Stimulated activated CD4-positive, alpha-beta T cell treated with anti-CD3 and anti-CD28 coated beads, Interleukin-2, amount 100 ng/mL, for 4 hours (primary cell): Measurements from ENCODE around the gene TTC28.
"Not testable (repeated sequence)": the region's sequence is repeated elsewhere in the genome, so short reads cannot be mapped to it uniquely, and the experiment has no call there.

Source experiments
- DNase-seq: peaks from one replicate; pipeline ENCODE4 v3.0.0-alpha.2; 2020; ENCODE audit warnings: low read depth

TTC28 gene

DNA sequence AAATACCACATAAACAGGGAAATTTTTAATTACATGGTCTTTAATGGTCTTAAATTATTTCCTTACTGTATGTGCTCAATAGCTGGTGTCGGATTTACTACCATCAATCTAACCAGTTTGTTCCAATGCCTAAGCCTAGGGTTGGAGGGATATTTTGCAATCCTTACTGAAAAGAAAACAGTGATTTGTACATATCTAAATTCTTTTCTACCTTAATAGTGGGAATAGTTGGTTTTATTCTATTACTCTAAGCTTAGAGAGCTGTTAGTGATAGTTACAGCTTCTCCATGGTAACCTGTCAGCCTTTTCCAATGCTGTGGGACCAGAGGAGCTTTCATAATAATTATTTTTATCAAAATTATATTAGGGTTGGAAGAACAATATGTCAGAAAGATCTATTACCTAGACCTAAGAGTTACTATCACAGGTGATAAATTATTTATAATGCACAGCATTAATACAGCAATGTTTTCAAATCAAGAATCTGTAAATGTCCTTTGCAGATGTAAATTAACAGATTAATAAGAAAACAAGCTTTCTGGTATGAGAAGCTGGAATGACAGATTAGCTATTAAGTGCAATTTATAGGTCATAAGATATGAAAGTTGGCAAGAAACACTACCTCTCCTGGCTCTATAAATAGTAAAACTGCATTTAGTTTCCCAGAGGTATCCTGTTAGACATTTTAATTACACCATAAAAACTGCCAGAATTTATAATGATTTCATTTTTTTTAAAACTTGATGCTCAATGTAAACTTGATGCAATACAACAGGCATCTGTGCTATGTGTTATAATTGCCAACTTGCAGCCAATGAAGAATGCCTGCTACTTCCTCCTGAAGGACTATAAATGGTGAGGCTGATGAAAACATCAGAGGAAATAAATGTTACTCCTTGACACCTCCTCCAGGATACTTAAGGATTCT lies 498.6 kb downstream of the TTC28 start:
- DNase-seq: no peak

DNA sequence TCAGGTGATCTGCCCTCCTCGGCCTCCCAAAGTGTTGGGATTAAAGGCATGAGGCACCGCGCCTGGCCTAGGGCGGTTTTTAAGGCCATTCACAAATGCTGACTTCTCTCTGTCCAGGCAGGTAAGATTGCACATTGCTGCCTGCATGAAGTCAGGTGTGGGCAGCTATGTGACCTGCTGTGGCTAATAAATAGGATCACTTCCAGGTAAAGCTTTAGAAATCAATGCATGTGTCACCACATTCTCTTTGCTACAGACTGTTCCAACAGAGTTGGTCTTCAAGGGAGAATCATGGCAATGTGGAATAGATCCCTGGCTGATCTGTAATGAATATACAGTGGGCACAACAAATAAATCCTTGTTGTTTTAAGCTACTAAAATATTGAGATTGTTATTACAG lies 500.2 kb downstream of the TTC28 start:
- DNase-seq: no peak

DNA sequence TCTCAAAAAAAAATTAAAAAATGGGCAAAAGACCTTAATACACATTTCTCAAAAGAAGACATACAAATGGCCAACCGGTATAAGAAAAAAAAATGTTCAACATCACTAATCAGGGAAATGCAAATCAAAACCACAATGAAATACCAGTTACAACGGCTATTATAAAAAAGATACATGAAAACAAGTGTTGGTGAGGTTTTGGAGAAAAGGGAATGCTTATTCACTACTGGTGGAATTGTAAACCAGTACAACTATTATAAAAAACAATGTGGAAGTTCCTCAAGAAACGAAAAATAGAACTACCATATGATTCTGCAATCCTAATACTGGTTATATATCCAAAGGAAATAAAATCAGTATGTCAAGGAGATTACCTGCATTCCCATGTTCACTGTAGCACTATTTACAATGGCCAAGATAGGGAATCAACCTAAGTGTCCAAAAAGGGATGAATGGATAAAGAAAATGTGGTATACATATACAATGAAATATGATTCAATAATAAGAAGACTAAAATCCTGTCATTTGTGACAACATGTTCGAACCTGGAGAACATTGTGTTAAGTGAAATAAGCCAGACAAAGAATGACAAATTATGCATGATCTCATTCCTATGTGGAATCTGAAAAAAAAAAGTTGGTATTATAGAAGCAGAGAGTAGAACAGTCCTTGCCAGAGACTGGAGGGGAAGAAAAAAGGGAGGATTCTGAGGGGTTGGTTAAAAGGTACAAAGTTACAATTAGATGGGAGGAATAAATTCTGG lies 503.7 kb downstream of the TTC28 start:
- no peak for DNase-seq

DNA sequence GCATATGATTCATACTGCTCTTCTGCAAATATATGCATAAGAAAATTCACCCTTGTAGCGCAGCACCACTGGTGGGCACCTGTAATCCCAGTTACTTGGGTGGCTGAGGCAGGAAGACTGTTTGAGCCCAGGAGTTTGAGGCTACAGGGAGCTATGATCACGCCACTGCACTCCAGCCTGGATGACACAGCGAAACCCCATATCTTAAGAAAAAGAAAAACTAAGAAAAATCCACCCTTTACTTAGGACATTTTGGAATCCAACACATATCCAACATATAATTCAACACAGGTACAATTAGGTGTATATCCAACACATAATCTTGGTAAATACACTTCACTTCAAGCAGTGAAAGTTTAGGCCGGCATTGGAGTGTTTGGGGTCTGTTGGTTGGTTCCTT lies 505.1 kb downstream of the TTC28 start:
- no peak for DNase-seq

DNA sequence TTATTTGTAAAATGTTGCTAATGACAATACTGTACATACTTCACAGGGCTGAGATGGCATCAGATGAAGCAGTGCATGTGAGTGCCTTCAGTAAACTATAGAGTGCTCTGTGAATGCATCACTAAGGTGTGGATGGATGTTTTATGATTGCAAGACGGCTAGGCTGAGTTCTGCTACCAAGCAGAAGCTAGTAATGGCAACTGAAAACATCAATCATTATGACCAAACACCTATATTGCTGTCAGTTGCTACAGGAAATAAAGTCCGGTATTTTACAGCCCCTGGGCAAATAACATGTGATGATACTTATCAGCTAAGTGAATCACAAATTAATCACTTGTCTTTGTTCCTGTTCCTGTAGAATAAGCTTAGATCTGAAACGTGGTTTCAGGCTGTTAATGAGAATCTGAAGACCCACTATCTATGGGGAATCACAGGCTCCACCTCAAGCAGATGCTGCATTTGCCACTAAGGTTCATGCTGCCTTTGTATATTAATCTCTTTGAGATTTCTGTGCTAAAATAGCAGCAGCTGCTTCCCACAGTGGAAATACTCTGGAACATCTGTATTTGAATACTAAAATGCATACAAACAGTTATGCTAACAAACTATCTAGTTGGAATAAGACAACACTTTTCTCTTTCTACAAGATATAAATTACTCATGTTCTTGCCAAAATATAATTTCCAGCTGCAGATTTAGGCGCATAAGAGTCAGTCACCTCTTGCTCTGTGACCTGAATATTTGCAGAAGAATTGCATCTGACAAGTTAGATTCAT lies 506.6 kb downstream of the TTC28 start:
- DNase-seq: no peak

DNA sequence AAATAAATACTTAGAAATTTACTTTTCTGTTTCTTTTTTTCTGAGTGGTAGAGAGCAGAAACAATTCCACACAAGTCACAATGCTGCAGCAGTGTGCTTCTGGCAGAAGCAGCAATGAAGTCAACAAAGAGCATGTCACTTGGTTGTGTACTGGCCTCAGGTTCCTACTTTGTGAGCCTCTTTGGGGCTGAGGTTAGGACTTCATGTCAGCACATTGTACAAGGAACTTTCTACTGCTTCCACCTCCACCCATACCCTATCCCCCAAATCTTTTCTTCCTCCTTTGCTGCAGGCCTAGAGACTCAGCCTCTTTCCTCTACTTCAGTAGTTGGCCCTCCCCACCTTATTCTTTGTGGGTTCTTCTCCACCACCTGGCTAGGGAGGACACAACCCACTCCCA lies 507.9 kb downstream of the TTC28 start:
- DNase-seq: no peak

DNA sequence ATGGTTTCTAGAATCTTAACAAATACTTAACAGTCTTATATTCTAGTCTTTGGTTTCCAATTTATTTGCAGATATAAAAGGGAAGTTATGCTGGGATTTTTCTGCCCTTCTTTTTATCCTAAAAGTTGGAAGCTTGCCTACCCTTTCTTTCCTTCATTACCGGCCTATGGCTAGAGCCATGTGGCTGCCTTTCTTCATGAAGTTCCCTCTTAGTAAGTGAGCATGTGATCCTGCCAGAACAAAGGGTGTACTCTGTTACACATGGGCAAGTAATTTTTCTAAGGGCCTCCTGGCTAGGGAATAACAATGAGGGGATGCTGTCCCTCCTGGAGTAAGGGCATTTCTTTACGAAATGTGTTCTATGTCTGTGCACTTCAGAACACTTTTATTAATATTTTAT lies 508.5 kb downstream of the TTC28 start:
- no peak for DNase-seq

DNA sequence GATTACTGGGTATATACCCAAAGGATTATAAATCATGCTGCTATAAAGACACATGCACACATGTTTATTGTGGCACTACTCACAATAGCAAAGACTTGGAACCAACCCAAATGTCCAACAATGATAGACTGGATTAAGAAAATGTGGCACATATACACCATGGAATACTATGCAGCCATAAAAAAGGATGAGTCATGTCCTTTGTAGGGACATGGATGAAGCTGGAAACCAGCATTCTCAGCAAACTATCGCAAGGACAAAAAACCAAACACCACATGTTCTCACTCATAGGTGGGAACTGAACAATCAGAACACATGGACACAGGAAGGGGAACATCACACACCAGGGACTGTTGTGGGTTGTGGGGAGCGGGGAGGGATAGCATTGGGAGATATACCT lies 510.3 kb downstream of the TTC28 start:
- not testable (repeated sequence) for DNase-seq

DNA sequence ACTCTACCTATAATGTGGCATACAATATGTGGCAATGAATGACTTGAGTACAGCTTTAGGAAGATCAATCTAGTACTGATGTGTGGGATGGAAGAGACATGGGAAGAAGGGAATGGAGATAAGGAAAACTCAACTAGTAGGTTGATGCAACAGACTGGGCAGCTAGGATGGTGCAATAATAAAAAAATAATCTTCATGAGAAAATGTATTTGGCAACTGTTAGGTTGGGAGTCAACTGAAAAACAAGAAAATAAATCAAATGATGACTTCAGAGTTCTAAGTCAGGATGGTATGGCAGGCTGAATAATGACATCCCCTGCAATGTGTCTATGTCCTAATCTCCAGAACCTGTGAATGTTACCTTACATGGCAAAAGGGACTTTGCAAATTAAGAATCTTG lies 523.8 kb downstream of the TTC28 start:
- DNase-seq: no peak

DNA sequence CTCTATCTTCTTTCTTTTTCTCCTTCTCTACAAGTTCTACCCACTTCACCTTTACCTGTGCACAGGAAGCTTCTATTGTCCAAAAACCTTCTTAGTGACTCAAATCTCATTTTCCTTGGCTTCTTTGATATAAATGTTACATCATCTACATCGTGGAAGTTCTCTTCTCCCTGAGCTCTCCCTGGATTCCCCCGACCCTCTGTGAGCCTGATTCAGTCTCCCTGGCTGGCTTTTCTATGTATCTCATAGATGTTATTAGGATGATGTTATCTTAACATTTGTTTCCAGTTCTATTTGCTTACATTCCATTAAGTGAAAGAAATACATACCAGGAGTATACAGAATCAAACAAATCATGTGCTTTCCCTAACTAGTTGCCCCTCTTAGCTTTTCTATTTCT lies 524.8 kb downstream of the TTC28 start:
- no peak for DNase-seq

DNA sequence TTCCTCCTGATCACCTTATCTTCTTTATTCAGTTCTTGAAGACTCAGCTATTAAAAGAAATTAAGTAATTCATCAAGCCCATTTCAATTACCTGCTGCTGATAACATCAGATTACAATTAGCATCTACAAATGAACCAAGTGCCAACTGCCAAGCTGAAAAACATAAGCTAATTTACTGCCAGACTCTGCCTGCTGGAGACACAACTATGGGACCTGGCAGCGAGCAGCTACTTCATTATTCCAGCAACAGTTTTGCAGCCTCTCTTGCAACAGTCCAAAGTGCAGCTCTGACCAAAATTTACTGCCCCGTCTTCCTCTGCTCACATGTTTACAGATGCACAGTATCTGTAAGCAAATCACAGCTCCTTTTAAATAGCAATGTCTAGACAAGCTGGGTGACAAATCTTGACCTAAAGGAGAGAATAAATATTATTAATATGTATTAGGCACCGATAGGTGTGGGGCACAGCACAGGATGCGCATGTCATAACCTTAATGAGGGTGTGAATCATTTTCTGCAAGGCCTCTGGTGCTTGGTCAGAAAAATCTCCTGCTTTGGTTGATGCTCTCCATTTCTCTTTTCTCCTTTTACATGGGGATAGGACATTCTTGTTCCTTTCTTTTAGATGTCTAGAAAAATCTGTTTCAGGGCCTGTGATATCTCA lies 528.4 kb downstream of the TTC28 start:
- no peak for DNase-seq

DNA sequence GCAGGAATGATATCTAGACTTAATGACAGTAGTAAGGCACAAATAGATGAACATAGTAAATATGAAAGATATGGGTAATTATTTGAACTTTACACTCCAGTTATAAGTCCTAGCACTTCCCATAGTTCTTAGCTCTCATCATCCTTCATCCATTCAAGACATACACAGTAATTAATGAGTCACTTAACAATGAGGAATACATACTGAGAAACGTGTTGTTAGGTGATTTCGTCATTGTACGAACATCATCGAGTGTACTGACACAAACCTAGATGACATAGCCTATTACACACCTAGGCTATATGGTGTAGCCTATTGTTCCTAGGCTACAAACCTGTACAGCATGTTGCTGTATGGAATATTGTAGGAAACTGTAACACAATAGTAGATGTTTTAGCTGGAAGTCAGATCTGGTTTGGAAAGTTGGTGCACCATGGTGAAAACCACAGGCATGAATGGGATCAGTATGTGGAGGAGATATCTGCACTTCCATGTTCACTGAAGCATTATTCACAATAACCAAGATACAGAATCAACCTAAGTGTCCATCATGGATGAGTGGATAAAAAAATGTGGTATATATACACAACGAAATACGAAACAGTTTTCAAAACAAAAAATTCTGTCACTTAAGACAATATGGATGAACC lies 530.7 kb downstream of the TTC28 start:
- DNase-seq: no peak

DNA sequence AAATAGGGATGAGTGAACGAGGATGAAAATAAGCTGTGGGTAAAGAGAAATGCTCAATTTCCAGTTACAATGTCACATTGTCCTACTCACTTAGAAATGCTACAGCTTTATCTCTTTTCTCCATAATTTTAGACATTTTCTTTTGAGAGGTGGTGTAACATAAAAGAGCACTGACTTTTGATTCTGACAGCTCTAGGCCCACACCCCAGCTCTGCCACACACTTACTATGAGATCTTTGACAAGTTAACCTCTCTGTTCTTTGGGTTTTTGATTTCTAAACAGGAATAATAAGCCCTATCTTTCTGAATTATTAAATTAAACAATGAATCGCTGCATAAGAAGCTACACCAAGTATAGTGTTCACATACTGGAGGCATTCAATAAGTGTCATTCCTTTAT lies 532.2 kb downstream of the TTC28 start:
- DNase-seq: no peak

DNA sequence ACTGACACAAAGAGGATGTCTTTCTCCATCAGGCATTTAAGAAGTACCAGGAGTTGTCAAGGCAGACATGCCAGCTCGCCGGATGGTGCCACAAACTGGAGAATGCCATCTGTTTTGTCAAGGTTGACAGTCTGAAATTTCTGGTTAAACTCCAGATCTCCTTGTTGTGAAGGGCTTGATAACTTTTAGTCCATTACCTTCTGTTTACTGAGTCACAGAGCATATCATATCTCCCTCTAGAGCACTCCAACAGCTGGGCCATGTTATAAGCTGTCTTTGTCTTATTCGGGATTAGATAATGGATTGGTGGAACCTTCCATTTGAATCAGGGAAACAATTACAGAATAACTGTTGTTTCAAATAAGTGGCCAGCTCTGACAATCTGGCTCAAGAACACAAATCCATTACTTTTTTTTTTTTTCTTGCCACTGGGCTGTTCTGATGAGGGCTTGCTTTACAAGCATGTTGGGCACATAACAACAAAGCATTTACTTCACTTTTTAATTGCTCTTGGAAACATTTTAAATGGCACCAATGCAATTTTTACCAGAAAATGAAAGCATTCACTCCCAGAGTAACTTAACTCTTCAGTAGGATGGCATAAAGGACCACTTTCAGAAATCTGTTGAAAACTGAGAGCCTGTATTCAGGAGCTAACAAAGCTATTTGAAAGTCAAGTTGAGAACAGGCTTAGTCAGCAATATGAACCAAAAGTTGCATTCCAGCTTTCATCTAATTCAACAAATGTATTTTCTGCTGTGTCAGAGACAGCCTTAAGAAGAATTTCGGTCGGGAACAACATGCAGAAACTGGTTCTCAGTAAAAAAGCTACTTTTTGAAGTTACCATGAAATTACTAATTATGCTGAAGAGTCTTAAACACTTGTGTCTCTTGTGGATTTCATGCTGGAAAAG lies 533.0 kb downstream of the TTC28 start:
- DNase-seq: no peak

DNA sequence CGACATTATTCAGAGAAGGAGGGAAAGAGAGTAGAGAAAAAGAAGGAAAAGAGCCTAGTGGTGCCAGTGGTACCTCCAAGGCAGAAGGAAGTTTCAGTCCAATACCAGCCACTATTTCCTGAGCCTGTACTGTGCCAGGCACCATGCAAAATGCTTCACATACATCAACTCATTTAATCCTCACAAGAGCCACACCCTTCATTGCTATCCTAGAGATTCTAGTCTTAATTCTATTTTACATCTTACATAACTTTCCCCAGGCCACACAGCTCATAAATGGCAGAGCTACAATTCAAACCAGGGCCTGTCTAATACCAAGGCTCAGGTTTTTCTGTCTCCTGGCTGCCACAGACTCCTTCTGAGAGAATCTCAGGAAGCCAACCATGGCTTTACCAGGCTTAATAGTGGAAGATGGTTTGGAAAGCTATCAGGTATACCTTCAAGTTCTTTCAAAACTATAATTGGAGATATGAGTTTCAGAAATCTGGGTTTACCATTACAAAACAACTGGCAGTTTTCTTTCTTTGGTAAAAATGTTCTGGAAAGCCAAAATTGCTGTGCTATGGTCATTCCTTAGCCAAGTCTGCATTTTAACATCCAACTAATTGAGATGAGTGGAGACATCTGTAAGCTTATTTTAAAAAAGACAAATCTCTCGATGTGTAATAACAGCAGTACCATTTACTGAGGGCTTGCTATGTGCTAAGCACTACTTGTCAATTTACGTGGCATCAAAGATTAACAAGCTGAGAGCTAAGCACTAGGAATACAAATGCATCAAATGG lies 535.5 kb downstream of the TTC28 start:
- no peak for DNase-seq

DNA sequence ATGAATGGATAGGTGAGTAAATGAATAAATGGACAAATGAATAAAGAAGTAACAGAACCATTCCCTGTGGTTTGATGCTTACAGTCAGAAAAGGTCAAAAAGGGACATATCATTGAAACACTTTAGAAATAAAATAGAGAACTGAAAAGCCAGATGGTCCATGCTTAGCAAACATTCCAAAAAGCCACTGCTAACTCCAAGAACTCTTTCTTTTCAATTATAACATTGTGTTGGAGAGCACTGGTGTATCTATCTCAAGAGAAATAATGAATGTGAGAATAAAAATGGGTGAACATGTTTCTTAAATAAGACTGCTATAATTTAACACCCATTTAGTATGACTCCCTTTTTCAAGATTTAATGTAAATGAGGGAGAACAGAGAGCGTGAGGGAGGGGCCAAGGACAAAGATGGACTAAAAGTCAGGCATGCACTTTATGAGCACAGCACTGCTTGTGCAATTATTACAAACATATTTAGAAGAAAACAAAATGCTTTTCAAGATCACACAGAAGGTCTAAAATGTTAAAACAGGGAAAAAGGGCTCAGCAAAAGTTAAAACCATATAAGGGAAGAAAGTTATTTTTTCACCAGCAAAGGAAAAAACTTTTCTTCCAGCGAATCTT lies 536.3 kb downstream of the TTC28 start:
- DNase-seq: no peak

DNA sequence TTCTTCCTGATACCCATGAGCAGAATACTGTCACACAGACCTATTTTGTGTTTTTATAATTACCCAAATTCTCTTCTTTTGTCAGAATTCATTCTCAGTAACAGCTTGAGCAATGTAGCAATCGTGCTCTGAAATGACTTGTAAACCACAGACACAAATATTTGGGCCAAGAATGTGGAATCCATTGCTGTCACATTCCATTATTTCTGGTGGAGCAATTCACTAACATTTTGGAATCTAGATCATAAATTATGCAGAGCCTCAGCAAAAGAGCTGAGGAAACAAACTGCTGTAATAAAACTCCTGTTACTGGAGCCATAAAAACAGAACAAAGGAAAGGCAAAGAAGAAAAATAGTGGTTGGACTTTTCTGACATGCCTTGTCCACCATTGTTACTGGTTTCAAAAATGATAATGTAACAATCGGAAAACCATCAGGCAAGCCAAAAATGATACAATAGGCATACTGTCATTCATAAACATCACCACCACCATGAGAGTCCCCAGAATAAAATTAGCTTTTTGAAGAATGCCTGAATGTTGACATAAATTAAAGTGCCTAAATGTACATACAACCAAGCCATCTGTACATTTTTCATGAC lies 537.2 kb downstream of the TTC28 start:
- DNase-seq: no peak

DNA sequence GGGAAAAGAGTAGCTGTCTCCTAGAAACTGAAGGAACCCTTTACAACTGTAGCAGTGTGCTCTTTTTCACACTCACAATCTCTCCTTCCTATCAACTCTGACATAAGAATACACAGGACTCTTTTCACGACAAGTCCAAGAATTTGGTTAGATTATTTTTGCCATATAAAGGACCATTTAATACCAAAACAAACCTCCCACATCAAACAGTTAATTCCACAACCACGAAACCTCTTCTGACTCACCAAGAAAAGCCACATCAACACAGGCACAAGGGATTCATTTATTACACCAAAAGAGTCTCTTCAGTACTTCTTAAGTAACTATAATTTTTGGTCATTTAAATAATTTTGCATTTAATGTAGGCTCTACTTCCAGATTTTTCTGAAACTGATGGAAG lies 538.0 kb downstream of the TTC28 start:
- DNase-seq: no peak

DNA sequence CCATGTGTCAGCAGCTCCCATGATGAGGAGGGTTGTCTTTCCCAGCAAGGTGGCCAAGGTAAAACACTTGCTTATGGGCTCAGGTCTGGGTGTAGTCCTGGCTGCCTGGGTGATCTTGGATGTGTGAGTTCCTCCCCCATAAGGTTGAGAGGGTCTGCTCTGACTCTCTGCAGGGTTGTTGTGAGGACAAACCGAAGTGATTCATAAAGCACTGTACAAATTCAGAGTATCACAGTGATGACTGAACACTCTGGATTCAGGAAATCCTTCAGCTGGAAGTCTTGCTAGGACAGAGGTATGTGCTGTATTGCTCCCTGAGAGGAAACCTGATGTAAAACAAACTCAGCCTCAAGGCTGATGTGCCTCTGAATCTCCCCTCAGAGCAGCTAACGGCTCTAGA lies 539.7 kb downstream of the TTC28 start:
- no peak for DNase-seq
